PFSK-1 (cell line): ENCODE measurements around the gene P2RY6.

ENCODE experiments used
- FOXP2 ChIP-seq: optimal IDR thresholded peaks from 2 replicates; pipeline ENCODE3; 2011; ENCODE audit warnings: borderline replicate concordance, control low read depth, inconsistent platforms; ENCODE audit not compliant: insufficient read depth; ENCODE audit errors: extremely low read length, extremely low read depth
- POLR2AphosphoS5 ChIP-seq: IDR thresholded peaks from 2 replicates; pipeline ENCODE4 v1.6.1; 2012; ENCODE audit warnings: low read depth, mild to moderate bottlenecking, control low read depth, low read length, moderate library complexity
- SIN3A ChIP-seq: IDR thresholded peaks from 2 replicates; pipeline ENCODE4 v1.6.1; 2012; ENCODE audit warnings: mild to moderate bottlenecking, low read length, moderate library complexity, borderline replicate concordance; ENCODE audit not compliant: insufficient read depth
- TAF1 ChIP-seq: IDR thresholded peaks from 2 replicates; pipeline ENCODE4 v1.6.1; 2012; ENCODE audit warnings: low read length, control low read depth, borderline replicate concordance; ENCODE audit not compliant: insufficient read depth
- TF ChIP-seq, protein P1 (sequence below), 2 experiments: IDR thresholded peaks; 2 replicates each; pipeline versions ENCODE4 v1.6.1 to v1.8.0; 2011 to 2012; ENCODE audit warnings: low read depth in 2 of 2, low read length in 2 of 2, control low read depth in 1 of 2, inconsistent platforms in 1 of 2, mild to moderate bottlenecking in 1 of 2, moderate library complexity in 1 of 2; ENCODE audit not compliant: insufficient read depth in 1 of 2

DNA sequence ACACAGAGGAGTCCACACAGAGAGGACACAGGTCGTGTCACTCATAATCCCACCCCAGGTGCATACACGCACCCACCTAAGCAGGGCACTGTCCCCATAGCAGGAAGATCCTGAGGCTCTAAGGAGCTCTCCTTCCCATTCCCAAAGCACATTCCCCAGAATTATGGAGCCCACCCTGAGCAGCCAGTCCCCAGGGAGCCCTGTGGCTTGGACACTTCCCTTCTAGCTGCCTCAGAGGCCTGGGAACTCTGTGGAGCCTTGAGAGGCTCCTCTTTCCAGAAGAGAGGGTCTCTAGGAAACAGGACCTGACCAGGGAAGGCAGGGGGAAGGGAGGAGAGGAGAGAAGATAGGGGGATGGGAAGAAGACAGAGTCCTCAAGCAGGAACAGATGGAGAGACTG, 65.7 kb downstream of the P2RY6 start:
- TF ChIP-seq POLR2AphosphoS5, result no peak
- TF ChIP-seq, protein P1, sequence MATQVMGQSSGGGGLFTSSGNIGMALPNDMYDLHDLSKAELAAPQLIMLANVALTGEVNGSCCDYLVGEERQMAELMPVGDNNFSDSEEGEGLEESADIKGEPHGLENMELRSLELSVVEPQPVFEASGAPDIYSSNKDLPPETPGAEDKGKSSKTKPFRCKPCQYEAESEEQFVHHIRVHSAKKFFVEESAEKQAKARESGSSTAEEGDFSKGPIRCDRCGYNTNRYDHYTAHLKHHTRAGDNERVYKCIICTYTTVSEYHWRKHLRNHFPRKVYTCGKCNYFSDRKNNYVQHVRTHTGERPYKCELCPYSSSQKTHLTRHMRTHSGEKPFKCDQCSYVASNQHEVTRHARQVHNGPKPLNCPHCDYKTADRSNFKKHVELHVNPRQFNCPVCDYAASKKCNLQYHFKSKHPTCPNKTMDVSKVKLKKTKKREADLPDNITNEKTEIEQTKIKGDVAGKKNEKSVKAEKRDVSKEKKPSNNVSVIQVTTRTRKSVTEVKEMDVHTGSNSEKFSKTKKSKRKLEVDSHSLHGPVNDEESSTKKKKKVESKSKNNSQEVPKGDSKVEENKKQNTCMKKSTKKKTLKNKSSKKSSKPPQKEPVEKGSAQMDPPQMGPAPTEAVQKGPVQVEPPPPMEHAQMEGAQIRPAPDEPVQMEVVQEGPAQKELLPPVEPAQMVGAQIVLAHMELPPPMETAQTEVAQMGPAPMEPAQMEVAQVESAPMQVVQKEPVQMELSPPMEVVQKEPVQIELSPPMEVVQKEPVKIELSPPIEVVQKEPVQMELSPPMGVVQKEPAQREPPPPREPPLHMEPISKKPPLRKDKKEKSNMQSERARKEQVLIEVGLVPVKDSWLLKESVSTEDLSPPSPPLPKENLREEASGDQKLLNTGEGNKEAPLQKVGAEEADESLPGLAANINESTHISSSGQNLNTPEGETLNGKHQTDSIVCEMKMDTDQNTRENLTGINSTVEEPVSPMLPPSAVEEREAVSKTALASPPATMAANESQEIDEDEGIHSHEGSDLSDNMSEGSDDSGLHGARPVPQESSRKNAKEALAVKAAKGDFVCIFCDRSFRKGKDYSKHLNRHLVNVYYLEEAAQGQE (IDR thresholded peaks at IDR 0.05; ENCODE audit: insufficient read depth in 1 of 2, low read depth in 2 of 2, low read length in 2 of 2), result no peak
- no peak for TF ChIP-seq SIN3A
- no peak for TF ChIP-seq TAF1
- no peak for TF ChIP-seq FOXP2
